H1 (cell line): ENCODE measurements around the gene GRK3.

Experiments used
- BACH1 ChIP-seq: IDR thresholded peaks from 2 replicates; pipeline ENCODE4 v1.6.1; 2012; ENCODE audit warnings: low read length, improper control_type of control experiment
- CTCF ChIP-seq, 3 experiments: IDR thresholded peaks; 1 replicate in 2 of 3; 2 replicates in 1 of 3; pipeline versions ENCODE4 v1.5.1 to v1.6.1; 2011; ENCODE audit warnings: low read length in 3 of 3, mild to moderate bottlenecking in 3 of 3, inconsistent platforms in 2 of 3, low read depth in 1 of 3, moderate library complexity in 1 of 3; ENCODE audit not compliant: insufficient read depth in 1 of 3; ENCODE audit errors: control extremely low read depth in 1 of 3
- EZH2 ChIP-seq: fragments of 200-600 bp; sonication (generic); IDR thresholded peaks from 2 replicates; pipeline ENCODE4 v1.7.1; 2012; ENCODE audit warnings: low read depth, mild to moderate bottlenecking, moderate library complexity, low read length, inconsistent platforms; ENCODE audit not compliant: severe bottlenecking
- FOSL1 ChIP-seq: IDR thresholded peaks from 2 replicates; pipeline ENCODE4 v1.6.1; 2011; ENCODE audit warnings: mild to moderate bottlenecking, low read depth, low read length, moderate library complexity; ENCODE audit not compliant: insufficient read depth
- JUN ChIP-seq: IDR thresholded peaks from 2 replicates; pipeline ENCODE4 v1.6.1; 2011; ENCODE audit warnings: low read depth, mild to moderate bottlenecking, improper control_type of control experiment, low read length
- KDM1A ChIP-seq: fragments of 200-600, 300-600 bp; sonication (generic); IDR thresholded peaks from 2 replicates; pipeline ENCODE4 v1.7.1; 2016; ENCODE audit warnings: mild to moderate bottlenecking, low read length, borderline replicate concordance
- RBBP5 ChIP-seq: IDR thresholded peaks from 2 replicates; pipeline ENCODE4 v1.7.1; 2012; ENCODE audit warnings: low read depth, mild to moderate bottlenecking, inconsistent platforms, low read length, moderate library complexity, borderline replicate concordance
- RNF2 ChIP-seq: fragments of 200-900, 300-1000 bp; sonication (generic); IDR thresholded peaks from 2 replicates; pipeline ENCODE4 v1.7.1; 2016; ENCODE audit warnings: borderline replicate concordance, low read depth, mild to moderate bottlenecking, antibody characterized with exemption, low read length; ENCODE audit not compliant: poor library complexity, severe bottlenecking; ENCODE audit errors: missing control alignments
- SP1 ChIP-seq: IDR thresholded peaks from 2 replicates; pipeline ENCODE4 v1.6.1; 2011; ENCODE audit warnings: low read depth, low read length
- TAF1 ChIP-seq: IDR thresholded peaks from 2 replicates; pipeline ENCODE4 v1.6.1; 2011; ENCODE audit warnings: mild to moderate bottlenecking, low read depth, low read length
- USF2 ChIP-seq: IDR thresholded peaks from 2 replicates; pipeline ENCODE4 v1.6.1; 2011; ENCODE audit warnings: low read length, improper control_type of control experiment

DNA sequence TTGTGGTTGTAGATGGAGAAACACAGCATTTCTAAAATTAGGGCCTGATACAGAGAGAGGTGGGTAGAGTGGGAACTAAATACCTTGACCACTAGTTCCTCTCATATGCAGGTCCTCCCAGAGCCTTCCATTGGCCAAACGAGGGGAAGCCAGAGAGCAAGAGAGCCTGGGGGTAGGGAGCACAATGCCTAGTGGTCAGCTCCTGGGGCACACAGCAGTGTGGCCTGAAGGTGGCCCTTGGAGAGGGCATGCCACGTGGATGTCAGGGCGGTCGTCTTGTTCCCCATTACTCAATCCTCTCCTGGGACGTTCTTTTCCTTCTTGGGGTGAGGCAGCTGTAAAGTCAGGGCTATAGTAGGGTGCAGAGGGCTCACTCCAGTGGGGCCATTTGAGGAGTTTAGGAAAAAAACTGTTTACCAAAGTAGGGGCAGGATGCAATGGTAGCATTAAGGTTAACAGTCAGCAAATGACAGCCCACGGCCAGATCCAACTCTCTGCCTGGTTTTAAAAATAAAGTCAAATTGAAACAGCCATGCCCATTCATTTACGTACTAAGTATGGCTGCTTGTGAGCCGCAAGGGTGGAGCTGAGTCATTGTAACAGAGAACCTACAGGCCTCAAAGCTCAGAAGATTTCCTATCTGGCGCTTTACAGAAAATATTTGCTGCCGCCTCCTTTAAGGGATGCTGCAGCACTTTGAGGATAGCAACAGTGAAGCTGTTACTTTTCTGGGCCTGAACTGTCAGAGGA is 185.1 kb downstream of the GRK3 start:
- TF ChIP-seq RBBP5 = no peak
- TF ChIP-seq JUN = no peak
- TF ChIP-seq RNF2 = no peak
- no peak for TF ChIP-seq FOSL1
- no peak for TF ChIP-seq CTCF (IDR thresholded peaks at IDR 0.05; ENCODE audit: control extremely low read depth in 1 of 3, insufficient read depth in 1 of 3, low read depth in 1 of 3, low read length in 3 of 3)
- TF ChIP-seq SP1 = no peak
- no peak for TF ChIP-seq KDM1A
- no peak for TF ChIP-seq BACH1
- no peak for TF ChIP-seq USF2
- TF ChIP-seq EZH2 = no peak
- no peak for TF ChIP-seq TAF1
